Myocyte (in vitro differentiated cells): Measurements from ENCODE around the gene PADI4. TPM values are rescaled to one million over a fixed set of nuclear protein-coding genes. Genes with fewer than 3 reads are reported as not detected.
"Not testable (repeated sequence)": the region's sequence is repeated elsewhere in the genome, so short reads cannot be mapped to it uniquely, and the experiment has no call there.

Source experiments
- DNase-seq: peaks from one replicate; pipeline ENCODE4 v3.0.0-alpha.2; 2012; ENCODE audit warnings: low read depth
- total RNA-seq: library from RNA; depleted of rRNA; stranded (reverse); fragments of >200 nt; gene quantifications from 2 replicates; pipeline ENCODE4 v1.2.3, GENCODE V29; 2014

PADI4 gene
- total RNA-seq, 1 donor from 2014 or later, result not detected

DNA sequence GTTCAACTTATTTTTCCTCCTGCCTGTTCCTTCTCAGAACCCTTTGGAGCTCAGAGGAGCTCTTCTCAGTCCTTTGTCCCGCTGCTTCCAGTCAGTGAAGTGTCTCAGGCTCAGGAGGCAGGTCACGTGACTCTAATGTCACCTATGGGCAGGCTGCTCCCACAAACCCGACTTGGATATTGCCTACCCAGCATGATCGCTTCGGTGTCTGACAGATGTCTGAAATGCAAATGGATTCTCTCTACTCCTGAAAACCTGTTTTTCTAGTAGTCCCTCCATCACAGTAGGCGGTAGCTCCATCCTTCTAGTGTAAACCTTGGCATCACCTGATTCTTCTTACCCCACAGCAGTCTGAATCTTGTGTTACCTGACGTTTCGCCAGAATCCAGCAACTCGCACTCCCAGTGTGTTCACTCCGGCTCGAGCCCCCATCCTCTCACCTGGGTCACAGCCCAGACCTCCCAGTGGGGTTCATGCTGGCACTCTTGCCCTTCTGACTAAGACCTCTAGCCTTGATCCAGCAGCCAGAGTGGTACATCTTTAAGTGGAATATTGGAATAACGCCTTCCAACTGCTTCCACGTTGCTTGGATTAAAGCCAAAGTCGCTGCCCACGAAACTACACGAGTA lies 69.4 kb downstream of the PADI4 start:
- no peak for DNase-seq

DNA sequence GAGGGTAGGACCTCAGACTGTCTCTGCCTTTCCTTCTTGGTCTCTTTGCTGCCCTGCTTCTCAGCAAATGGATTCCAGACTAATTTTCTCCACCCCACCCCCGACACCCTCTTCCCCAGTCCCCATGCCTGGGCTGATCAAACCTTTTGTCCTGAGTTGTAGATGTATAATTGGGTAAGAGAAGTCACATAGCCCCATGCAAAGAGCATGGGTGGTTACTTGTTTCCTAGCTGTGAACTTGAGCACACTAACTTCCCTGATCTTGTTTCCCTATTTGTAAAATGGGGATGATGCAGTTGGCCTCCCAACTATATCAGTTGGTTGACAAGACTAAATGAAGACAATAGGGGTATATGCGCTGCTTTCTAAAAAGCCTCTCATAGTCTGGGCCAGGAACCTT lies 73.2 kb downstream of the PADI4 start:
- DNase-seq, result no peak

DNA sequence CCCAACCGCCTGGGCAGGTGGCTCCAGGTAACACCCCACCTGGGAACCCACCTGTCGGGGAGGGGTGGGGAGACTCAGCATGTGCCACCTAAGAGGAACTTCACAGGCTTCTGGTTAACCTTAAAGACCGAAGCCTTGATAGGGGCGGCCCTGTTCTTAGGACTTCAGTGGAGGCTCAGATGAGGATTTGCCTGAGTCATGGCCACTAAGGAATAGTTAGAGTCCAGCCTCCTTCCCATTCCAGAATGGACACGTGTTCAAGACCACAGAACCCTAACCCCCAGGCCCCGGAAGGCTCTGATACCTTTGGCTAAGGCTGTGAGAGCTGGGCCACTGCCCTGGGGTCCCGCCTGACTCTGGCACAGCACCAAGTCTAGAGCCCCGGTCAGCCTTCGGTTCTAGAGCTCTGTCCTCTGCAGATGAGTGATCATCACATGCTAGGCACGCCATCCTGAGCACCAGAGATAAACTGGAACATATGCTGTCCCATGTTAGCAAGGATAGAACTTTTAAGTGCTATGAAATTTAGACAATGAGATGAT lies 84.3 kb downstream of the PADI4 start:
- DNase-seq, result no peak

GRCh38 chr1:17393230-17393629 lies 85.2 kb downstream of the PADI4 start:
- no peak for DNase-seq

- DNase-seq, result no peak
Measured at GRCh38 chr1:17397910-17398695, 90.1 kb downstream of the PADI4 start.

GRCh38 chr1:17400725-17401341 lies 92.8 kb downstream of the PADI4 start:
- DNase-seq, result no peak

- no peak for DNase-seq
Measured at GRCh38 chr1:17401841-17402240, 93.8 kb downstream of the PADI4 start.

GRCh38 chr1:17403081-17403480 lies 95.1 kb downstream of the PADI4 start:
- DNase-seq, result no peak

DNA sequence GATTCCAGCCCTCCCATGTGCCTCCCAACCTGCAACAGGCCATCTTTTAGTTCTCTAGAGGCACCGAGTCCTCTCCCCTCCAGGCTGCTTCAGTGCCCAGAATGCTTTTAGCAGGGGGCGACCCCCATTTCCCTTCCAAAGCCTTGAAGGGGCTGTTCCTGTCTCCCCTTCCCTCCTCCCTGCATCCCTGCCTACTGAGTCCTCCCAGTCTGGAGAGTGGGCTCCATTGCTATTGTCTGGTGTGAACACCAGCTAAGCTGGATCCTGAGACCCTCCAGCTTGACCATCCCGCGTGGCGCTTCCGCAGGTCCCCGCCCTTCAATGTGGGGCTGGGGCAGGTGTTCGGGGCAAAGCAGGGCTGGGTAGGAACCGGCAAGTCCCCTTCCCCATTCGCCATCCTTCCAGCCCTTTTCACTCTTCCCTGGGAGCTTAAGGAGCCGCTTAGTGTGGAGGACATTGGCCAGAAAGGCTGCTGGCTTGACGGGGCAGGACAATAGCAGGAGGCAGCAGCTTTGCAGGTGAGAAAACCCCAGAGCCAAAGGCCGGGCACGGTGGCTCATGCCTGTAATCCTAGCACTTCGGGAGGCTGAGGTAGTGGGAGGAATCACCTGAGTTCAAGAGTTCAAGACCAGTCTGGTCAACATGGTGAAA lies 96.2 kb downstream of the PADI4 start:
- no peak for DNase-seq

- DNase-seq, result no peak
Measured at GRCh38 chr1:17404820-17405219, 96.8 kb downstream of the PADI4 start.

GRCh38 chr1:17405898-17406759 lies 98.1 kb downstream of the PADI4 start:
- DNase-seq, result peak; percentile 63

GRCh38 chr1:17406760-17407475 lies 98.9 kb downstream of the PADI4 start:
- not testable (repeated sequence) for DNase-seq

GRCh38 chr1:17407786-17408514 lies 100.0 kb downstream of the PADI4 start:
- DNase-seq, result not testable (repeated sequence)

DNA sequence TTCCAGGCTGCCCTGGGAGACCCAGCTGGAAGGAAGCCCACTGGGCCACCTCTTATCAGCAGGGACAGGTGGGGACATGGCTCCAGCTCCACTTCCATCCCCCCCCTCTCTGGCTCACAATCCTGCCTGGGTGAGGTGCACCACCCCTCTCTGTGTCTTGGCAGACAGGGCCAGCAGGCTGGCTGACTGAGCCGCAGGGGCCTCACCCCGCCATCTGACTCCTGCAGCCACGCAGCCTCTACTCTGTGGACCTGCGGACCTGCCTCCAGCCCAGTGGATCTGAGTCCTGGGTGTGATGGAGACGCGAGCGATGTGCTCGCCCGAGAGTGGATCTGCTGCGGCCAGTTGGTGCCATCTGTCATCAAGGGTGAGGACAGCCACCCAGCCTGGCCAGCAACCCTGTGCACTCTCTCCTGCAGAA lies 101.4 kb downstream of the PADI4 start:
- no peak for DNase-seq

DNA sequence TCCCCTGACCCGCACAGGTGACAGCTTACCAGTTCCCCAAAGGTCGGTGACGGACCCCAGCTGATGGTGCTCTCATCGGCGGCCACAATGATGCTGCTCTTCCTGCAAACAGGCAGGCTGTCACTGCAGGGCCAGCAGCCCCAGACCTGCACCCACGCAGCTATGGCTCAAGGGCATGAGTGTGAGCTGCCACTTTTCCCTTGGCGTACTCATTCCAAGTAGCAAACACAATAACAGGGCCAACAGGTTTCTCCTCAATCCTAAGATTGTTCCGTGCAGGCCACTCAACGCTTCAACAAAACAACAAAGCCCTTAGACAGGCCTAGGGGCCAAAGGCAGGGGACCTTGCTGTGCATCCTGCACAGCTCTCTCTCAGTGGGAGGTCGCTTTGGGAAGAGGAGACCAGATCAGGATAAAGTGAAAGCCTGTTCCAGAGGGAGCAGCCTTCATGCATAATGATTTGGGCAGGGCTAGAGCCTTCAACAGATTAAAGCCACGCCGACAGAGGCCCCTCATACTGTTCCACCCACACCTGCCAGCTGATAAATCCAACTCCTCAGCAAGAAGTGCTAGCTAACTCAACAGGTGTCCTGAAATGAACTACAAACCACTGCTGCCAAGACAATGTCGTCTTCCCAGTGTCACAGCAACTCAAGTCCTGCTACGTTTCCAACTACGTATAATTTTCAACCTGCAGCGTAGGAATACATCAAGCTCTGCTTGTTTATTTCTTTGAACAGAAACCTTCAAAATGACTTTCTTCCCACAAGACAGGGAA lies 104.3 kb downstream of the PADI4 start:
- DNase-seq, result peak; percentile 9
